HS-5 (cell line): ENCODE measurements around the gene CELA1.
"Not testable (repeated sequence)": the region's sequence is repeated elsewhere in the genome, so short reads cannot be mapped to it uniquely, and the experiment has no call there.

Experiments
- DNase-seq: peaks from one replicate; pipeline ENCODE4 v3.0.0-alpha.2; 2012; ENCODE audit warnings: low read depth

Gene CELA1

DNA sequence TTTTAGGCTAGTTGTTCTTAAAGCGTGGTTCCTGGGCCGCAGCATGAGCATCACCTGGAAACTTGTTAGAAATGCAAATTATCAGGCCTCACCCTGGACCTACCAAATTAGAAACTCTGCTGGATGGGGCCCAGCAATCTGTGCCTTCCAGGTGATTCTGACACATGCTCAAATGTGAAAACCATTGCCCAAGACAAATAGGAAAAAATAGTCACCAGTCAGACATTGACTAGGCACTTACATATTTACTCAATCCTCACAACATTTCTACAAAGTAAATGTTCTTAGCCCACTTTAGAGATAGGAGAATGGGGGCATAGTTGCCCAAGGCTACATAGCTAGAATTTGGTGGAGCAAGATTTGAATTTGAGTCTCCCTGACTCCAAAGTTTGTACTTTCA, 3.3 kb downstream of the CELA1 start:
- DNase-seq, result no peak

DNA sequence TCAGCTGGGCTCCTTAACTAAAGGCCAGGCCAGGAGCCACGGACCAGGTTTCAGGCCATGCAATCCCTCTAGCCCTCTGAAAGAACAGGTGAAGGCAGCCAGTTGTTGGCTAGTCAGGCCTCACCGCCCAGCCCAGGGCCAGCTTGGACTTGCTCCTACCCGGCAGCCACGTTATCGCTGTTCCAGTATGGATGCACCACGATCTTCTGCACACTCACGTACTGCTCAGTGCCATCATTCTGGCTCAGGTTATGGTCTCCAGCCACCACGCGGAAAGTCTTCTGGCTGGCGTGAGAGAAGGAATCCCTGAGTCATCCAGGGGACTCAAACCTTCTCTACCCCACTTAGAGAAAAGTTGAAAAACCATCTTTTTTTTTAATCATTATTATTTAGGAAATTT, 4.1 kb downstream of the CELA1 start:
- no peak for DNase-seq

DNA sequence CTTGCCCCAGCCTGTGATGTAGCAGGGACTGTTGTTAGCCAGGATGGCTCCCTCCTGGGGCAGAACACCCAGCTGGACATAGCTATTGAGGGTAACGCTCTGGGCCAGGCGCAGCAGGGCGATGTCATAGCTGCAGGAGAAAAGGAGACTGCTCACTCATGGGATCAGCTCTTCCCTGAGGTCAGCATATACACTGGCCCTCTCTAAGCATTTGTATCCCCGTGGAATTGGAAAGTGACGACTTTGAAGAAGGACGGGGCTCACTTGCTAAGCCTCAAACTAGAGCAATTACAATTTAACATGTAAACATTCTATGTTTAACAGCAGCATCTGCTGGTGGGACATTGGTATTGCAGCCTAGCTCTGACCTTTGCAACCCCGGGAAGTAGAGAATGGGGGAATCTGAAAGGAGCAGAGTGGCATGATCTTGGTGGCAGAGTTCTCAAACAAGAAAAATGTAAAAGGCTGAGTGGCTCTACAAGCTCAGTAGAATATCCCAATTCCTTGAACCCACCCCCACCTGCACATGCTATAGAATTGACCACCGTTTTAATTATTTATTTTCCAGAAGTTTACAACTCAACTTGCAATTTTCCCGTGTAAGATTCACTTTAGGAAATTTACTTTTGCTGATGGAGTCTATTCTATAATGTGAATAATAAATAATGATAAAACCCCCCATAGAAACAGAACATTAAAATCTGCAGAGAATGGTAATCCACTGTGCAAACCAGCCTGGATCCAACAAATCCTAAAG, 5.0 kb downstream of the CELA1 start:
- DNase-seq, result peak; percentile 46

DNA sequence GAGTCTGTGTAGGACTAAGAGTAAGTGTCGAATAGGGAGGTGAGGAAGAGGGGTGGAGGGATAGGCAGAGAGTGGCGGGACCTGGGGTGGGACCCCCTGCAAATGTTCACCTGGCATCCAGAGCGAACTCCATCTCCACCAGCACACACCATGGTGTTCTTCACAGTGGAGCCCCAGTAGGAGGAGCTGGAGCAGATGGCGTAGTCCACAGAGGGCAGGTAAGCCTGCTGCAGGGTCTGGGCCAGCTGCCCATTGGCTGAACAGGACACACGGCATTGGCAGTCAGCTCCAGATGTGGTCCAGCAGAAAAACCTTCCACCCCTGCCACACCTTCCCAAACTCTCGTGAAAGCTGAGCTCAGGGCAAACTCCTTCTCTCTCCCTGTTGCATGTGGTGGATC, 6.7 kb downstream of the CELA1 start:
- no peak for DNase-seq

DNA sequence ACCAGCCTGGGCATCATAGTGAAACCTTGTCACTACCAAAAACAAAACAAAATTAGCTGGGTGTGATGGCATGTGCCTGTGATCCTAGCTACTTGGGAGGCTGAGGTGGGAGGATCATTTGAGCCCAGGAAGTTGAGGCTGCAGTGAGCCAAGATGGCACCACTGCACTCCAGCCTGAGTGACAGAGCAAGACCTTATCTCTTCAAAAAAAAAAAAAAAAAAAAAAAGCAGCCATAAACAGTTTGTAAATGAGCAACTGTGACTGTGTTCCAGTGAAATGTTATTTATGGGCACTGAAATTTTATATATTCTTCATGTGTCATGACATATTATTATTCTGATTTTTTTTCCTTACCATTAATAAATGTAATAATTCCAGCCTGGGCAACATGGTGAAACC, 9.1 kb downstream of the CELA1 start:
- DNase-seq, result not testable (repeated sequence)

DNA sequence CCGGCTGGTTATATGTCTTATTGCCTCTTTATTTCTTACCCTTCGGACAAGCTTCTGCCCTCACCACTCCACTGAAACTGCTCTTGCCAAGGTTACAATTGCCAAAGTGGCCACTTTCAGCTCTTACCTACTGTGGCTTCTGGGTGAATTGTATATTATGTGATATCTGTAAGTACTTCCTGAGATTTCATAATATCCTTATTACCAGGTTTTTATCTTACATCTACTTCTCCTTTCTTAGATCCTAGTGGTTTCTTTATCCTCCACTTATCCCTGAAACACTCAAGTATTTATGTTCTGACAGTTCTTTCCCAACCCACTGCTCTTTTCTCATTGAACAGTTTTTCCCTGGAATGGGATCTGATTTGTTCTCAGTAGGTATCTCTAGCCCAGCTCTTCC, 10.5 kb downstream of the CELA1 start:
- no peak for DNase-seq

DNA sequence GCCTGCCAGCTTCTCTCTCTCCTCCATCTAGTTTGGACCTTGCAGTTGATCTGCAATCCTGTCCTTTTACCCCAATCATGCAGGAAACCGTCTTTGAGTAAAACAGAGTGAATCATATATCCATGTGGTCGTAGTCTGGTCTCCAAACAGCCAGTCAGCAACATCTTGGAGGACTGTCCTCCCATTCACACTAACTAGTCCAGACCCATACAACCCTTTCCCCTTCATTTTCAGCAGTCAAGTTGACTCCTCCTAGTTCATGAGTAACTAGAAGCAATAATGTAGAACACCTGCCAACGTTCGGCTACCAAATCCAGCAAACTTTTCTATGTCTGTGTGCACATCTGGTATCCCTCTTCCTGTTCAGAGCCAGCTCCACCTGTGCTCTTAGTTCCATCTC, 11.7 kb downstream of the CELA1 start:
- DNase-seq, result no peak

DNA sequence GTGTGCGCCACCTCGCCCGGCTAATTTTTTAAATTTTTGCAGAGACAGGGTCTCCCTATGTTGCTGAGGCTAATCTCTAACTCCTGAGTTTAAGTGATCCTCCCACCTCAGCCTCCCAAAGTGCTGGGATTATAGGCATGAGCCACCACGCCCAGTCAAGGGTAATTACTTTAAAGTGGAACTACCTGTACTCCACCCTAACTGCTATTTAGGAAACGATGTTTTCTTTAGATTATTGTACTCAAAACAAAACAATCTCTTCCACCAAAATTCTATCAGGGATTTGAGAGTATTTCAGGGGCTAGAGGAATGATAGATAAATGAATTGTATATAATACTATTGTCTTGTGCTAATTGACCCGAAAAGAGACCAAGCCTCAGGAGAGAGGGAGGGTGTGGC, 12.9 kb downstream of the CELA1 start:
- DNase-seq, result no peak

DNA sequence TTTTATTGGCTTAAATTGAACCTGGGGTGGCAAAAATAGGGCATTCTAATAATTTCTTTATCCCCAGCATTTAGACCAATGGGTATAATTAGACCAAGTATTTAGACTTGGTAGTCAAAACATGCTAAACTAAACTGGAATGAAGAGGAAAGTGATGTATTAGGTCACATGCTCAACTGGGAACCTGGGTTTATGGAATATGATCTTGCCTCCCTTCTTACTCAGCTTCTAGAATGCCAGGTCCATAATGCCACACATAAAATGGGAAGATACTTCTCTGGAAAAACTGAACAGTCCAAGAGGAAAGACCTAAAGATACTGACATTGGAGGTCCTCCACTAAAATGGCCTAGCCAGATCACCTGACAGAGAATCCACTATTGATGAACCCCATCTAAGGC, 16.3 kb downstream of the CELA1 start:
- no peak for DNase-seq

DNA sequence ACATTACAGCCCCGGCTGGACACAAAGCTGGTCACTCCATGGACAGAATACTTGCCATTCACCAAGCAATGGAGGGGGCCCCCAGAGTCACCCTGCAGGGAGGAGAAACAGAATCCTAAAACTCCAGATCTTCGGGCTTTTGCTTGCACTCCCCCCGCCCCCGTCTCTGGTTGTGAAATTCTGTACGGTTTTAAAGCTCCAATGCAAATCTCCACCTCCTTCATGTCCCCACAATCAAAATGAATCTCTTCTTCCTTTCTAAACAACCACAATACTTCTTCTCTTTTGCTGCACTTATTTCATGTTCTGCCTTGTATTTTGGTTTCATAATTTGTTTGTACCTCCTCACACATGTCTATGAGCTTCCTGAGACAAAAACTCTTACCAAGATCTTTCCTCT, 16.7 kb downstream of the CELA1 start:
- no peak for DNase-seq

DNA sequence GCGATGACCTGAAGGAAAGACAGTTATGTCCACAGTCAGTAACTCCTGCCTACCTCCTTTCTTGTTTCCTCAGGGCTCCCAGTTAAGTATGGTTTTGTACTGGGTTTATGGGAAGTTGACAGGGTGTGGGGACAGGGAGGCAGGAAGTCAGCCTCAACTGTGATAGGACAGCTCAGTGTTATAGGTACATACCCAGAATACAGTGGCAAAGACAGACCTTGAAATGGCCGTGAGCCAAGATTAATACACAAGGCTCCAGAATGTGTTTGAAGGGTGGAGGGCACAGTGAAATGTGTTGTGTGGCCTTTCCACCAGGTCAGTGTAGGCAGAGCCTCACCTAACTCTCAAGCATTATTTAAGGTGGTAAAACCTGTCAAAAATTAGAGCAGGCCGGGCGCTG, 17.9 kb downstream of the CELA1 start:
- DNase-seq, result no peak

DNA sequence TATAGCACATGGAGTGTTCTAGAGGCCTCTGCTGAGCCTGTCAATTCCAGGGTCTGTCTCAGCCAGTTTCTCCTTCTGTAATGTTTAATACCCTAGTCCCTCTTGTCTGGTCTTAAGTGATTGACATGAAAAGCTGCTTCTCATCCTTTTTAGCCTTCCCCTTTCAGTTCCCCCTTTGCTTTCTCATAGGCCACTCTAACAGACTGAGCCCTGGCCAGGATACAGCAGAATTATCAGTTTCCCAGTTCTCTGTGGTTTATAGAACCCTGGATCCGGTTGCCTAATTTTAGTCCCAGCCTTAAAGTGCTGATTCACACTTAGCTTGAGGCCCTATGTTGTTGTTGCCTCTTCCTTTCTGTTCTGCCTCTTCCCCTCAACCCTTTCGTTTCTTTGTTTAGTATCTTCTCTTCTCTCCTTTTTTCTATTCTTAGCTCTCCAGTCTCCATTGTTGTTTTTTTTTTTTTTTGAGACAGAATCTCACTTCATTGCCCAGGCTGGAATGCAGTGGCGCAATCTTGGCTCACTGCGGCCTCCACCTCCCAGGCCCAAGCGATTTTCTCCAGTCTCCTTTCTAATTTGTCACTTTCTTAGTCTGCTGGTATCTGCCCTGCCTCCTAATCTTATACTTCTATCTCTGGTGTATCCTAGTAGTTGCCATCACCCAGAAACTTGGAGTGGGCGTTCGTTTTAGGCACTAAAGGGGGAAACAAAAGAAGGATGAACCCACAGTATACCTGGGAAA, 19.6 kb downstream of the CELA1 start:
- DNase-seq, result no peak

DNA sequence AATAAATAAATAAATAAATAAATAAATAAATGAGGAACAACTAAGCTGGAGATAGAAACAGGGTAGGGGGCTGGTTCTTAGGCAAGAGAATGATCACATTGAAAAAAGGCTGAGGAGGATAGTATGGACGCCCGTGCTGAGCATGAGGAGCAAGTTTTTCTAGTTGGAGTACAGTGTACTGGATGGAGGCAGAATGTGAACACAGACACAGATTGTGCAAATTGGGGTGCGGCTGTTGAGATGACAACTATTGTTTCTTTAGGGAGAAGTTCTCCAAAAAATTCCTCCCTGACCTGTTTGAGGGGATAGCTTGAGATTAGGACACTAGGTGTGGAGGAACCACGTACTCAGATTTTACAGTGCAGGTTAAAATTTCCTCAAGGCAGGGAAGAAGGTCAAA, 21.5 kb downstream of the CELA1 start:
- DNase-seq, result no peak

DNA sequence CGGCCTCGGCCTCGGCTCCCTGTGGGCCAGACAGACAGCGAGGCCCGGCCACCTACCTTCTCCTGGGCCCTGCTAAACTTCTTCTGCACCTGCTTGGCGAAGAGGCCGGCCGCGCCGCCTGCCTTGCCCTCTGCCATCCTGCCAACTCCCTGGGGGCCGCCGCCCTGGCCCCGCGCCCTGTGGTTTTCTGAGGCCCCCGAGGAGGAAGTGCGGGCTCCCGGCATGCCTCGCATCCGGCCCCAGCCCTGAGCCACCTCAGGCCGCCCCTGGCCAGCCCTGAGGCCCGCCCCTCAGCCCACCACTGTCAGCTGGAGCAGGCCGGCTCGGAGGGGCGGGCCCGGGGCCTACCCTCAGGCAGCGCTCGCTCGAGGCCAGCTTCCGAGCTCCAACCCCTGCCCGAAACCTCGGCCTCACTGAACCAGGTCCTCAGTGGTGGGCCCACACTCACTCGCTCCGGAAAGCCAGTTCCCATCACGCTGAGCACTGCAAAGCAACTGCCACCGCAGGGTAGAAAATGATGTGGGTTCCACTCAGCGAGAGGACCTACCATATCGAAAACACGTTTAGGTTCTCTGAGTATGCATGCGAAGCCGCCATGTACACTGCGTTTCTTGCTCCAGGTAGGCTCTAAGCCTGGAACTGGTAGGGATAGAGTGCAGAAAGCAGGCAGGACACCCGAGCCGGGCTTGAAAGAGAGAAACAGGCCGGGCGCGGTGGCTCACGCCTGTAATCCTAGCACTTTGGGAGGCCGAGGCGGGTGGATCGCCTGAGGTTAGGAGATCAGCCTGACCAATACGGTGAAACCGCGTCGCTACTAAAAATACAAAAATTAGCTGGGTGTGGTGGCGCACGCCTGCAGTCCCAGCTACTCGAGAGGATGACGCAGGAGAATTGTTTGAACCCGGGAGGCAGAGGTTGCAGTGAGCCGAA, 22.2 kb downstream of the CELA1 start, which contains the start of gene BIN2:
TSS of gene BIN2 (minus strand) at position 209 of the 930 bp plus-strand sequence. CDS start at position 137, 72 bp downstream.
- no peak for DNase-seq

DNA sequence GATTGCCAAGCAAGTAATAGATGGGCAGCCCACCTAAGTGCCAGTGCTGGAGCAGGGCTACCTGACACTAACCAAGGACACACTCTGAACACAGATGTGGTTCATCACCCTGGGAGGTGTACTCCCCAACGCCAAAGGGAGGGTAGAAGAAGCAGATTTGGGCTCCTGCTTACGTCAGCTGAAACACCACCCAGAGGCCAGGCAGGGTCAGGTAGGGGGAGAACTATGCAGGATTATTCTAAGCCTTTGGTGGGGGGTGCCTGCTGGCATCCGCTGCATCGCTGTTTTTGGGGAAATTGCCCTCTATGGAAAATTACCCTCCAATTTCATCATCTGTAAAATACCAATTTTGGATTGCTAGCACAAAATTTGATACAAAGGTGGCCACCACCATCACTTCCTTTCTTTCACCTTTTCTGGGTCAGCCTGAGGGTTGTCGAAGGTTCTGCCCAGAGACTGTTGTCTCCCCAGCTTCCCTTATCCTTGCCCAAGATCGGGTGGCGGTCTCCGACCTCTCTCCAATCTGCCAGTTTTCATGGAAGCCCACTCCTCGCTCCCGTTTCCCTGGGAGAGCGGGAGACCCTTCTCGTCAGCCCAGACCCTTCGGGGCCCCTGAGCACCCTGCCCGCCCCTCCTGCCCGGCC, 23.0 kb downstream of the CELA1 start:
- DNase-seq, result no peak

DNA sequence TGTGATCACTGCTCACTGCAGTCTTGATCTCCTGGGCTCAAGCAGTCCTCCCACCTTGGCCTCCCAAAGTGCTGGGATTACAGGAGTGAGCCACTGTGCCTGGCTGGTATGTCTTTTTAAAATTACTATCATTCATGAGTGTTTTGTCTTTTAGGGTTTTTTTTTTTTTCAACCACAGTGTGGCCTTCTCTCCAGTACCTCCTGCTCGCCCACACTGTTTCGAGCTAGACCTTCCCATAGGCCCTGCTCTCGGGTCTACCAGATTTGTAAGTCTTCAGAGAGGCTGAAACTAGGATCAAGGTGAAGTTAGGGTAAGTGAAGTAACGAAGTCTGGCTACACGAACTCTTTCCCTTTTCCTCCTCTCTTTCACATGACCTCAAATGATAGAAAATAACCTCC, 24.0 kb downstream of the CELA1 start:
- DNase-seq, result no peak

DNA sequence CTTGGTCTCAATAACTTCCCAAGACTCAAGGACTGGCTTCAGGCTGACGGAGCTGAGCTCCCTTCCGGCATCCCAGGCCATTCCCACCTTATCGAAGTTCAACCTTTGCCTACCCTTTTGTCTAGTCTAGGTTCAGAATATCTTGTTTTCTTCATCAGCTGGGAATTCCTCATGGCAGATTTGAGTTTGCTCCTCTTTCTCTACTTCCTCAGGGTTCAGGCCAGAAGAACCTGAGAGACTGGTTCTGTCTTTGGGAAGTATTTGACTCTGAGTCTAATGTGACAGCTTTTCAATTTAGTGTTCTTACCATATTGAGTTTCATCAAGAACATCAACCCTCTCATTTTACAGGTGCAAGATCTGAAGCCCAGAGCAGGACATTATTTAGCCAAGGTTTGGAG, 24.6 kb downstream of the CELA1 start:
- DNase-seq, result no peak

DNA sequence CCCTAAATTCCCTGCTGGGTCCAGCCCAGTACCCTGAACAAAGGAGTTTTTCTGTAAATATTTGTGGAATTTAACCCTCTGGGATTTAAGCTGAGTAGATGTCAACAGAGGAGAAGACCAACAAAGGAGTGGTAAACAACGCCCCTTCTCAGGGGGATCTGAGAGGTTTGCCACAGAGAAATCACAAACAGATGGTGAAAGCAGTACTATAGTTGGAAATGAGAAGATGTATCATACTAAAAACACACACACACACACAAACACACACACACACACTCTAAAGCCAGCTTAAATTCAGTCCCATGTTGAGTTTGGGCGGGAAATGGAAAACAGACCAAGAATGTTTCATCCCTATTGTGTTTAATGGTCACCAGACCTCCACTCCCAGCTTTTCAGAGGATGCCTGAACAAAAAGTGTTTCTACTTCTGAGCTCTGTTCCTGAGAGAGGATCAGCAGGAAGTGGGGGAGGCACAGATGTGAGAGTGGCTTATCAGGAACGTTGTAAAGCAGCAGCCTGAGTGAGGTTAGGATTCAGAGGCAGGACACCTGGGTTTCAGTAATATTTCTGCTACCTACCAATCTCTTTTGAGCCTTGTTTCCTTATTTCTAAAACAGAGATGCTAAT, 25.7 kb downstream of the CELA1 start:
- no peak for DNase-seq

DNA sequence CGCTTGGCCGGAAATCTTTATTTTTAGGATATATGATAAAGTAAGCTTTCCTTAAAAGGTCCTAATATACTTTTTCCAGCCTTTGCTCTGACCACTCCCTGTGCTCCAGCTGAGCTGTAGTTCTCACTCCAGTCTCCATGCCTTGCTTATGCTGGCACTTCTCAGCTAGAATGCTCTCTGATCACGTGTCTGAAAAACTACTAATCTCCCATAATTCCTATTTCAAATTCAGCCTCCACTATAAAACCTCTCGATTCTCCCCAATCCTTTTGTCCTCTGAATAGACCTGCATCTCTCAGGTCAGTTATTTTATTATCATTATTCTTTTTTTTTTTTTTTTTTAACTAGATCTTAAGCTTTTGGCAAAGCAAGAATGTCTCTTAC, 26.2 kb downstream of the CELA1 start:
- no peak for DNase-seq

DNA sequence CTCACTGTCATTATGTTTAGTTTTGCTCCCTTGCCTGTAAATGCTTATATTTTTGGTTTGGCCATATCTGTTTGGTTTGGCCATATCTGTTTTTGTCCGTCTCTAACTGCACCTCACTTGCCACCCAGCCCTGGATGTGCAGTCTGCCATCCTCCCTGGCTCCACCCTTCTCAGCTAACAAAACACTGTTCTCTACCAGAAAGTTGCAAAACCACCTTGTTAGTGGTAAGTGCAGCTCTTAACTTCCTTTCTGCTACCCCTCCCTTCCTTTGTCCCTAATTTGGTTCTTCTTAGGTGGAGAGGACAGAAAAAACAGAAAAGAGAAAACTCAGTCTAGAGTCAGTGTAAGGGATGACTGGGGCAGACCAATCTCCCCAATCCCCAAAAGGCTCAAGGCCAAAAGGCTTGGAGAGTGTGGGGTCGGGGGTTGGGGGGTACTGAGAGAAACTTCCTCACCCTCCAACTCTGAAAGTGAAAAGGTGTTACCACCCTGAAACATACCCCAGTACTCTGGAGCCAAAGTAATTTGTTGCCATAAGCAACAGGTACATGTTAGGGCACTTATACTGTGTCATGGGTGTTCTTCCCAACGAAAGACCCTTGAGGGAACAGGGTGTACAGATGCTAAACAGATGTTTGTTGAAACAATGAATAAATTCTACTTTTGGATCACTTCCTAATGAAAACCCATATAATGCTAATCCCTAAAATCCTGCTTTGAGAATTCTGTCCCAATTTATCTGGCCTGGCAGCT, 27.5 kb downstream of the CELA1 start:
- no peak for DNase-seq
